K562 (cell line): ENCODE results near the gene ANO8. TPM values are rescaled to one million over a fixed set of nuclear protein-coding genes. Genes with fewer than 3 reads are reported as not detected.

ENCODE experiments used
- ATAC-seq: fragments of 200-7000 bp; cut with Tn5 transposase; 3 replicates; pipeline ENCODE4 v1.9.1; 2020; ENCODE audit warnings: moderate library complexity
- BruUV-seq: library from RNA; stranded (reverse); fragments of 400-500 nt; replicated peaks from 2 replicates; lab custom pipeline; 2021; lab: Mats Ljungman, UMichigan
- CTCF ChIA-PET: fragments of 300-600 bp; formaldehyde crosslinking; extraction: SDS; loops from one replicate; lab custom pipeline; 2021; ENCODE audit warnings: low intra/inter-chr PET ratio; lab: Yijun Ruan, JAX
- POLR2A ChIA-PET: fragments of 300-600, 350-650 bp; sonication (Branson Sonifier 250); formaldehyde crosslinking; extraction: SDS; loops from one replicate; lab custom pipeline; 2021; ENCODE audit warnings: antibody characterized with exemption, inconsistent platforms; lab: Yijun Ruan, JAX
- DNase-seq, 4 experiments: peaks; one replicate each; pipeline versions ENCODE4 v3.0.0 to v3.0.0-alpha.2; 2011 to 2018; ENCODE audit warnings: low spot score in 3 of 4, mixed read lengths in 3 of 4; ENCODE audit errors: extremely low read depth in 1 of 4
- FAIRE-seq: peaks from 2 replicates; lab custom pipeline; 2011; peaks lifted over from hg19 to GRCh38; lab: Jason Lieb, UNC
- H2AFZ ChIP-seq: 2 replicates; pipeline ENCODE4 v1.6.0; 2011; ENCODE audit warnings: low read depth, low read length, control low read depth, inconsistent platforms
- H3K27ac ChIP-seq: fragments of 200-600 bp; 3 replicates; pipeline ENCODE4 v1.8.0; 2011; ENCODE audit warnings: low read depth, mild to moderate bottlenecking, control low read depth, inconsistent platforms, low read length, moderate library complexity, mixed read lengths; ENCODE audit errors: extremely low read depth
- H3K27me3 ChIP-seq, 2 experiments: fragments of 300-600 bp in 1 of 2; 2 replicates in 1 of 2; 3 replicates in 1 of 2; pipeline versions ENCODE4 v1.6.0 to v1.8.0; 2011; ENCODE audit warnings: inconsistent platforms in 2 of 2, low read length in 2 of 2, mild to moderate bottlenecking in 1 of 2, mixed read lengths in 1 of 2, moderate library complexity in 1 of 2; ENCODE audit not compliant: control insufficient read depth in 2 of 2, insufficient read depth in 2 of 2
- H3K36me3 ChIP-seq: fragments of 300-600 bp; 3 replicates; pipeline ENCODE4 v1.8.0; 2011; ENCODE audit warnings: mild to moderate bottlenecking, low read length, inconsistent platforms; ENCODE audit not compliant: control insufficient read depth, insufficient read depth
- H3K4me1 ChIP-seq, 2 experiments: fragments of 200-600 bp in 1 of 2; replicated peaks in 1 of 2; 2 replicates in 1 of 2; 3 replicates in 1 of 2; pipeline versions ENCODE4 v1.5.1 to v1.8.0; 2011; ENCODE audit warnings: inconsistent platforms in 2 of 2, low read length in 2 of 2, mild to moderate bottlenecking in 1 of 2, mixed read lengths in 1 of 2, moderate library complexity in 1 of 2; ENCODE audit not compliant: control insufficient read depth in 2 of 2, insufficient read depth in 2 of 2
- H3K4me2 ChIP-seq: 2 replicates; pipeline ENCODE4 v1.6.1; 2011; ENCODE audit warnings: low read length, control low read depth, inconsistent platforms, mixed read lengths; ENCODE audit not compliant: insufficient read depth
- H3K4me3 ChIP-seq: fragments of 200-600 bp; sonication (generic), shearing (Covaris generic); 2 replicates; pipeline ENCODE4 v1.5.1; 2016; ENCODE audit warnings: control low read depth, inconsistent platforms
- H3K79me2 ChIP-seq: fragments of 200-600 bp; 3 replicates; pipeline ENCODE4 v1.8.0; 2011; ENCODE audit warnings: low read length, inconsistent platforms; ENCODE audit not compliant: control insufficient read depth, insufficient read depth
- H3K9ac ChIP-seq, 2 experiments: 2 replicates each; pipeline versions ENCODE4 v1.6.0 to v1.6.1; 2011; ENCODE audit warnings: low read depth in 2 of 2, low read length in 2 of 2, control low read depth in 1 of 2, inconsistent platforms in 1 of 2, mild to moderate bottlenecking in 1 of 2, mixed read lengths in 1 of 2; ENCODE audit not compliant: insufficient read depth in 1 of 2
- H3K9me1 ChIP-seq: one replicate; pipeline ENCODE4 v1.6.0; 2011; ENCODE audit warnings: inconsistent platforms, mild to moderate bottlenecking, low read length, moderate library complexity; ENCODE audit not compliant: control insufficient read depth, insufficient read depth
- H3K9me3 ChIP-seq: replicated peaks from 2 replicates; pipeline ENCODE4 v1.5.1; 2011; ENCODE audit warnings: low read depth, low read length, inconsistent platforms; ENCODE audit not compliant: control insufficient read depth, insufficient read depth
- H4K20me1 ChIP-seq: replicated peaks from 2 replicates; pipeline ENCODE4 v1.6.1; 2011; ENCODE audit warnings: low read length, inconsistent platforms, mixed read lengths; ENCODE audit not compliant: control insufficient read depth, insufficient read depth
- ERF ChIP-seq: fragments of 450-650 bp; formaldehyde crosslinking; IDR thresholded peaks from 2 replicates; pipeline ENCODE4 v1.4.0; 2020; ENCODE audit warnings: mild to moderate bottlenecking, mixed read lengths
- MAZ ChIP-seq, 2 experiments: fragments of 450-650 bp in 1 of 2; sonication (generic) in 1 of 2; formaldehyde crosslinking; IDR thresholded peaks in 1 of 2; conservative IDR thresholded peaks in 1 of 2; 2 replicates each; pipeline versions ENCODE4 v1.4.0 to v1.5.0; 2020; ENCODE audit warnings: mild to moderate bottlenecking in 1 of 2, missing genetic modification reagents in 1 of 2
- POLR3A ChIP-seq: IDR thresholded peaks from 2 replicates; pipeline ENCODE4 v1.6.1; 2011; ENCODE audit warnings: borderline replicate concordance, mild to moderate bottlenecking, moderate library complexity; ENCODE audit not compliant: insufficient read length, insufficient read depth; ENCODE audit errors: extremely low read depth
- SMAD4 ChIP-seq: fragments of 250-450 bp; sonication (Bioruptor Pico); conservative IDR thresholded peaks from 2 replicates; pipeline ENCODE4 v1.8.0; 2021; ENCODE audit warnings: inconsistent platforms, mild to moderate bottlenecking, moderate library complexity
- TAF9B ChIP-seq: fragments of 450-650 bp; IDR thresholded peaks from 2 replicates; pipeline ENCODE4 v1.6.1; 2018; ENCODE audit warnings: mild to moderate bottlenecking; ENCODE audit not compliant: partially characterized antibody
- YBX1 ChIP-seq: fragments of 450-650 bp; IDR thresholded peaks from 2 replicates; pipeline ENCODE4 v1.7.1; 2016; ENCODE audit warnings: mild to moderate bottlenecking
- ZBTB7A ChIP-seq: IDR thresholded peaks from 2 replicates; pipeline ENCODE4 v1.6.1; 2011; ENCODE audit warnings: low read depth, mild to moderate bottlenecking, low read length, moderate library complexity, borderline replicate concordance; ENCODE audit not compliant: control insufficient read depth
- ZNF561 ChIP-seq: fragments of 450-650 bp; formaldehyde crosslinking; conservative IDR thresholded peaks from 2 replicates; pipeline ENCODE4 v1.4.0; 2020; ENCODE audit warnings: mild to moderate bottlenecking, moderate library complexity
- WGBS: fragments of 100-300 bp; shearing (Covaris generic); methylation state at CpG from one replicate; pipeline ENCODE4 v1.1.6; 2016; ENCODE audit warnings: low coverage, mixed read lengths; ENCODE audit not compliant: insufficient coverage; ENCODE audit errors: missing lambda C conversion rate; 5-methylcytosine and 5-hydroxymethylcytosine counted together
- in situ Hi-C: fragments of 300-500 bp; cut with MboI; formaldehyde crosslinking; loops from 4 replicates; pipeline ENCODE4 v1.15.0; 2018; ENCODE audit warnings: inconsistent platforms, mixed read lengths
- intact Hi-C: fragments of 100-400 bp; cut with micrococcal nuclease; formaldehyde crosslinking; loops from 2 replicates; pipeline ENCODE4 v1.14.2; 2022
- polyA plus RNA-seq, 8 experiments: library from polyadenylated mRNA; depleted of rRNA in 4 of 8; stranded (reverse) in 5 of 8; unstranded in 3 of 8; fragments of >200 nt; fragmentation: Nextera tagmentation in 2 of 8; fragmentation: Illumina TruSeq in 1 of 8; extraction: Ambion mirVana in 2 of 8; extraction: Trizol in 1 of 8; gene quantifications; 2 replicates each; pipeline versions ENCODE4 v1.2.1 to v1.2.3, GENCODE V29; 2011 to 2014; ENCODE audit warnings: inconsistent platforms in 1 of 8, missing spikeins in 1 of 8
- total RNA-seq, 7 experiments: library from RNA; depleted of rRNA in 6 of 7; stranded (reverse); fragments of >200 nt in 6 of 7; fragmentation: Illumina TruSeq in 2 of 7; extraction: Trizol in 2 of 7; gene quantifications; 2 replicates each; pipeline versions ENCODE4 v1.2.1 to v1.2.3, GENCODE V29; 2011 to 2021; ENCODE audit warnings: low replicate concordance in 1 of 7
- TF ChIP-seq, protein P1 (sequence below): fragments of 450-650 bp; IDR thresholded peaks from 2 replicates; pipeline ENCODE4 v1.6.1; 2017; ENCODE audit warnings: antibody characterized with exemption, mild to moderate bottlenecking
- TF ChIP-seq, protein P2 (sequence below): fragments of 450-650 bp; IDR thresholded peaks from 2 replicates; pipeline ENCODE4 v1.6.1; 2018; ENCODE audit warnings: mild to moderate bottlenecking, low read depth; ENCODE audit not compliant: partially characterized antibody
- TF ChIP-seq, protein P3 (sequence below): fragments of 250-450 bp; sonication (Bioruptor Pico); IDR thresholded peaks from 2 replicates; pipeline ENCODE4 v1.4.0; 2020; ENCODE audit warnings: mild to moderate bottlenecking, moderate library complexity, borderline replicate concordance
- TF ChIP-seq, protein P4 (sequence below): fragments of 250-450 bp; sonication (Bioruptor Pico); IDR thresholded peaks from 2 replicates; pipeline ENCODE4 v1.9.0; 2021; ENCODE audit warnings: mild to moderate bottlenecking

Gene ANO8
- total and polyA plus RNA-seq, 9 of the 15 experiments (the other 6 are each of a cell fraction or from before 2014, with no cell fraction given): 0.07 to 7.6 (median 2.3) TPM; not detected in 1

GRCh38 chr19:17286263-17286662, 48.4 kb downstream of the ANO8 start:
- BruUV-seq: no TSS peak
- Histone ChIP-seq H3K27ac (no peak overlapping the region; the same call in 2 of the 3 replicates), H3K4me1 (peaks cover 2 to 40% of the 10 kb centered on the region in 2 experiments; a peak in 4 of 5 replicates), H3K36me3 (peaks cover 13% of the 10 kb centered on the region; the same call in 1 of the 3 replicates), H4K20me1 (peaks cover 6% of the 10 kb centered on the region; the same call in 1 of the 2 replicates), H3K27me3 (no peaks in the 10 kb centered on the region), H3K9me3 (no peaks in the 10 kb centered on the region), H3K4me2 (no peak overlapping the region), H3K9me1 (no peaks in the 10 kb centered on the region), H3K9ac (peak overlapping the region in 1 of 2 experiments; percentile 82; a peak in 2 of 4 replicates), H2AFZ (no peak overlapping the region; the same call in 1 of the 2 replicates), H3K79me2 (peaks cover 5% of the 10 kb centered on the region; the same call in 2 of the 3 replicates), H3K4me3 (no peak overlapping the region)
- no peak for DNase-seq
- in situ Hi-C loops: loop anchor here (5.0 kb wide), 1 partner anchor 214 kb away; no protein-coding TSS in a partner anchor
- ChIA-PET CTCF (no interaction called here), POLR2A (no interaction called here)
- no peak for ATAC-seq
- 81% methylated on average over 11 of the region's 11 CpGs for WGBS
- FAIRE-seq: no peak
- intact Hi-C loops: no loop called here
- TF ChIP-seq, protein P1, sequence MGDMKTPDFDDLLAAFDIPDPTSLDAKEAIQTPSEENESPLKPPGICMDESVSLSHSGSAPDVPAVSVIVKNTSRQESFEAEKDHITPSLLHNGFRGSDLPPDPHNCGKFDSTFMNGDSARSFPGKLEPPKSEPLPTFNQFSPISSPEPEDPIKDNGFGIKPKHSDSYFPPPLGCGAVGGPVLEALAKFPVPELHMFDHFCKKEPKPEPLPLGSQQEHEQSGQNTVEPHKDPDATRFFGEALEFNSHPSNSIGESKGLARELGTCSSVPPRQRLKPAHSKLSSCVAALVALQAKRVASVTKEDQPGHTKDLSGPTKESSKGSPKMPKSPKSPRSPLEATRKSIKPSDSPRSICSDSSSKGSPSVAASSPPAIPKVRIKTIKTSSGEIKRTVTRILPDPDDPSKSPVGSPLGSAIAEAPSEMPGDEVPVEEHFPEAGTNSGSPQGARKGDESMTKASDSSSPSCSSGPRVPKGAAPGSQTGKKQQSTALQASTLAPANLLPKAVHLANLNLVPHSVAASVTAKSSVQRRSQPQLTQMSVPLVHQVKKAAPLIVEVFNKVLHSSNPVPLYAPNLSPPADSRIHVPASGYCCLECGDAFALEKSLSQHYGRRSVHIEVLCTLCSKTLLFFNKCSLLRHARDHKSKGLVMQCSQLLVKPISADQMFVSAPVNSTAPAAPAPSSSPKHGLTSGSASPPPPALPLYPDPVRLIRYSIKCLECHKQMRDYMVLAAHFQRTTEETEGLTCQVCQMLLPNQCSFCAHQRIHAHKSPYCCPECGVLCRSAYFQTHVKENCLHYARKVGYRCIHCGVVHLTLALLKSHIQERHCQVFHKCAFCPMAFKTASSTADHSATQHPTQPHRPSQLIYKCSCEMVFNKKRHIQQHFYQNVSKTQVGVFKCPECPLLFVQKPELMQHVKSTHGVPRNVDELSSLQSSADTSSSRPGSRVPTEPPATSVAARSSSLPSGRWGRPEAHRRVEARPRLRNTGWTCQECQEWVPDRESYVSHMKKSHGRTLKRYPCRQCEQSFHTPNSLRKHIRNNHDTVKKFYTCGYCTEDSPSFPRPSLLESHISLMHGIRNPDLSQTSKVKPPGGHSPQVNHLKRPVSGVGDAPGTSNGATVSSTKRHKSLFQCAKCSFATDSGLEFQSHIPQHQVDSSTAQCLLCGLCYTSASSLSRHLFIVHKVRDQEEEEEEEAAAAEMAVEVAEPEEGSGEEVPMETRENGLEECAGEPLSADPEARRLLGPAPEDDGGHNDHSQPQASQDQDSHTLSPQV: no peak
- TF ChIP-seq MAZ (CRISPR knock-in tag; conservative IDR thresholded peaks at IDR 0.05 in 1 of 2, IDR thresholded peaks at IDR 0.05 in 1 of 2) (no peak), SMAD4 (CRISPR knock-in tag) (no peak), YBX1 (no peak), TAF9B (no peak), ZBTB7A (no peak), ZNF561 (CRISPR knock-in tag) (no peak), ERF (CRISPR knock-in tag) (no peak), POLR3A (no peak)
- TF ChIP-seq, protein P2, sequence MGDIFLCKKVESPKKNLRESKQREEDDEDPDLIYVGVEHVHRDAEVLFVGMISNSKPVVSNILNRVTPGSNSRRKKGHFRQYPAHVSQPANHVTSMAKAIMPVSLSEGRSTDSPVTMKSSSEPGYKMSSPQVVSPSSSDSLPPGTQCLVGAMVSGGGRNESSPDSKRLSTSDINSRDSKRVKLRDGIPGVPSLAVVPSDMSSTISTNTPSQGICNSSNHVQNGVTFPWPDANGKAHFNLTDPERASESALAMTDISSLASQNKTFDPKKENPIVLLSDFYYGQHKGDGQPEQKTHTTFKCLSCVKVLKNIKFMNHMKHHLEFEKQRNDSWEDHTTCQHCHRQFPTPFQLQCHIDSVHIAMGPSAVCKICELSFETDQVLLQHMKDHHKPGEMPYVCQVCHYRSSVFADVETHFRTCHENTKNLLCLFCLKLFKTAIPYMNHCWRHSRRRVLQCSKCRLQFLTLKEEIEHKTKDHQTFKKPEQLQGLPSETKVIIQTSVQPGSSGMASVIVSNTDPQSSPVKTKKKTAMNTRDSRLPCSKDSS: no peak
- TF ChIP-seq, protein P3, sequence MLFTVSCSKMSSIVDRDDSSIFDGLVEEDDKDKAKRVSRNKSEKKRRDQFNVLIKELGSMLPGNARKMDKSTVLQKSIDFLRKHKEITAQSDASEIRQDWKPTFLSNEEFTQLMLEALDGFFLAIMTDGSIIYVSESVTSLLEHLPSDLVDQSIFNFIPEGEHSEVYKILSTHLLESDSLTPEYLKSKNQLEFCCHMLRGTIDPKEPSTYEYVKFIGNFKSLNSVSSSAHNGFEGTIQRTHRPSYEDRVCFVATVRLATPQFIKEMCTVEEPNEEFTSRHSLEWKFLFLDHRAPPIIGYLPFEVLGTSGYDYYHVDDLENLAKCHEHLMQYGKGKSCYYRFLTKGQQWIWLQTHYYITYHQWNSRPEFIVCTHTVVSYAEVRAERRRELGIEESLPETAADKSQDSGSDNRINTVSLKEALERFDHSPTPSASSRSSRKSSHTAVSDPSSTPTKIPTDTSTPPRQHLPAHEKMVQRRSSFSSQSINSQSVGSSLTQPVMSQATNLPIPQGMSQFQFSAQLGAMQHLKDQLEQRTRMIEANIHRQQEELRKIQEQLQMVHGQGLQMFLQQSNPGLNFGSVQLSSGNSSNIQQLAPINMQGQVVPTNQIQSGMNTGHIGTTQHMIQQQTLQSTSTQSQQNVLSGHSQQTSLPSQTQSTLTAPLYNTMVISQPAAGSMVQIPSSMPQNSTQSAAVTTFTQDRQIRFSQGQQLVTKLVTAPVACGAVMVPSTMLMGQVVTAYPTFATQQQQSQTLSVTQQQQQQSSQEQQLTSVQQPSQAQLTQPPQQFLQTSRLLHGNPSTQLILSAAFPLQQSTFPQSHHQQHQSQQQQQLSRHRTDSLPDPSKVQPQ (CRISPR knock-in tag): no peak
- TF ChIP-seq, protein P4, sequence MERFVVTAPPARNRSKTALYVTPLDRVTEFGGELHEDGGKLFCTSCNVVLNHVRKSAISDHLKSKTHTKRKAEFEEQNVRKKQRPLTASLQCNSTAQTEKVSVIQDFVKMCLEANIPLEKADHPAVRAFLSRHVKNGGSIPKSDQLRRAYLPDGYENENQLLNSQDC (CRISPR knock-in tag): no peak
